LNCAP (cell line): ENCODE measurements around the gene DLGAP5.

Experiments
- TF ChIP-seq, protein P1 (sequence below): fragments of 450-650 bp; IDR thresholded peaks from 2 replicates; pipeline ENCODE4 v1.5.1; 2017; ENCODE audit warnings: mild to moderate bottlenecking

Gene DLGAP5

DNA sequence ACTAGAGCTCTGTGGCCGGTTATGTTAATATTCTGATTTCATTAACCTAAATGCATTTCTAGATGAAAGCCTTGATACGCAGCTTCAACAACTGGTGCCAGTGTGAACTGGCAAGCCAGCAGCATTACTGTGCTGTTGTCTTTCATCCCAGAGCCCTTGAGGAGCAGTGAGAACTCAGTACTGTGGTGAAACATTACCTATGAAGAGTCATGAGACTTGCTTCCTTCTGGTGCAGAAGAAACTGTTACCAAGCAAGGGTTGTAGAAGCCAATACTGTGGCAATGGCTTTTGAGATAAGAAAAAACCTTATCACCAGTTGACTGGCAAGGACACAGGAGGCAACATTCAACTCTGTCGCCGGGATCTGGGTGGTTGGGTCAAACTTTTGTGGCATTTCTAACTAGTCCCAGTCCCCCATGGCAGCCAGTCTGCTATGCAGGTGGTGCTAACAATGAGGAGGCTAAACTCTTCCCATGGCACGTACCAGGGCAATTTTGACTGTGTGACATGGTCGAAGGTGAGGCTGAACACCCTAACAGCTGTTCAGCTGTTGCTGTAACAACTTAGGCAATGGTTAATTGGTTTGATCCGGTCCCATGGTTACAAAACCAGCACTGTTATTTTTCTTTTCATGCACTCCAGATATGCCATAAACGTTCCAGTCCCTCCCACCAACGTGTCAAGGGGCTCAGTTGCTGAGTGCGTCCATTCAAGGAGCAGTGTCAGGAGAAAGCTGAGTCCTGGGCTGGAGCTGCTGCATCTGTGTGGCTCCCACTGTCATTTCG is 74.9 kb downstream of the DLGAP5 start:
- TF ChIP-seq, protein P1, sequence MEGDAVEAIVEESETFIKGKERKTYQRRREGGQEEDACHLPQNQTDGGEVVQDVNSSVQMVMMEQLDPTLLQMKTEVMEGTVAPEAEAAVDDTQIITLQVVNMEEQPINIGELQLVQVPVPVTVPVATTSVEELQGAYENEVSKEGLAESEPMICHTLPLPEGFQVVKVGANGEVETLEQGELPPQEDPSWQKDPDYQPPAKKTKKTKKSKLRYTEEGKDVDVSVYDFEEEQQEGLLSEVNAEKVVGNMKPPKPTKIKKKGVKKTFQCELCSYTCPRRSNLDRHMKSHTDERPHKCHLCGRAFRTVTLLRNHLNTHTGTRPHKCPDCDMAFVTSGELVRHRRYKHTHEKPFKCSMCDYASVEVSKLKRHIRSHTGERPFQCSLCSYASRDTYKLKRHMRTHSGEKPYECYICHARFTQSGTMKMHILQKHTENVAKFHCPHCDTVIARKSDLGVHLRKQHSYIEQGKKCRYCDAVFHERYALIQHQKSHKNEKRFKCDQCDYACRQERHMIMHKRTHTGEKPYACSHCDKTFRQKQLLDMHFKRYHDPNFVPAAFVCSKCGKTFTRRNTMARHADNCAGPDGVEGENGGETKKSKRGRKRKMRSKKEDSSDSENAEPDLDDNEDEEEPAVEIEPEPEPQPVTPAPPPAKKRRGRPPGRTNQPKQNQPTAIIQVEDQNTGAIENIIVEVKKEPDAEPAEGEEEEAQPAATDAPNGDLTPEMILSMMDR = no peak

DNA sequence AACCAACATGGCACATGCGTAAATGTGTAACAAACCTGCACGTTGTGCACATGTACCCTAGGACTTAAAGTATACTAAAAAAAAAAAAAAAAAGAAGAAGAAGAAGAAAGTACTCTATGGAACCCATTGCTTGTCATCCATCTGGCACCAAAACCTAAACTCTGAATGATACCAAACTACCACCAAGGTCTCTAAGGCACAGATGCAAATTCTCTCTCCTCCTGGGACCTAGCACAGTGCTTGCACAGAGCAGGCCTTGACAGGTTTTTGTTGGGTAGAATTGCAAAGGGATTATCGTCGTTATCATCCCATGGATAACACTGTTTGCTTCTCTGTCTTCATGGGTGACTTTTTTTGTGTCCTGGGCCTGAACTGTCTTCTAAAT is 75.5 kb downstream of the DLGAP5 start:
- TF ChIP-seq, protein P1 = no peak

DNA sequence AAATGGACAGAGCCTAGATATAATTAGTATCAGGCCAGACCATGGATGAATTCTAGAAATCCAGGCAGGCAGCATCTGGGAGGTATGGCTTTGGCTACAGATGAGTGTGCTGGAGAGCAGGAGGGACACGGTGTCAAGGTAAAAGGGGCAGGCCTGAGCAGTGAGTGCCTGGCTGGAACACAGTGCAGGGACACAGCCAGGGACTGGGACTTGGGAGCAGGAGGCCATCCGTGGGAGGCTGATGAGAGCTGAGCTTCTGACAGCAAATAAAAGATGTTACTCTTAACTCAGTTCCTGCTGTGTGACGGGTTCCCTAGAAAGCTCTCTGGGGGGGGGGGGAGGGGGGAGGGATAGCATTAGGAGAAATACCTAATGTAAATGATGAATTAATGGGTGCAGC is 75.9 kb downstream of the DLGAP5 start:
- TF ChIP-seq, protein P1 = no peak

DNA sequence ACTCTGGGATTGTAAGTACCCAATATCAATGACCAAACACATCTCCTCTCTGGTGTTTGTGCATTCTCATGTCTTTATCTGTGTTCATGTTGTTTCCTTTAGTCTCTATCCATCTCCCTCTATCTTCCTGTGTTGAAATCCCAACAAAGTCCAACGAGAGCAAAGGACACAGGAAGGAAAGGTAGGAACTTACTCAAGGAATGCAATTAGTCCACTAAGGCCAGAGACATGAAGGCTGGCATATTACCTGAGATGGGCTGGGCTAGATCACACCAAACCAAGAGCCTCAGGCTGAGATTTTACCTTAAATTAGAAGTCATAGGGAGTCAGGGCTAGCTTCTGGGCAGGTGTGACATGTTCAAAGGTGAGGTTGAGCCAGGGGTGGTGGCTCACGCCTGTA is 76.7 kb downstream of the DLGAP5 start:
- TF ChIP-seq, protein P1 = no peak

DNA sequence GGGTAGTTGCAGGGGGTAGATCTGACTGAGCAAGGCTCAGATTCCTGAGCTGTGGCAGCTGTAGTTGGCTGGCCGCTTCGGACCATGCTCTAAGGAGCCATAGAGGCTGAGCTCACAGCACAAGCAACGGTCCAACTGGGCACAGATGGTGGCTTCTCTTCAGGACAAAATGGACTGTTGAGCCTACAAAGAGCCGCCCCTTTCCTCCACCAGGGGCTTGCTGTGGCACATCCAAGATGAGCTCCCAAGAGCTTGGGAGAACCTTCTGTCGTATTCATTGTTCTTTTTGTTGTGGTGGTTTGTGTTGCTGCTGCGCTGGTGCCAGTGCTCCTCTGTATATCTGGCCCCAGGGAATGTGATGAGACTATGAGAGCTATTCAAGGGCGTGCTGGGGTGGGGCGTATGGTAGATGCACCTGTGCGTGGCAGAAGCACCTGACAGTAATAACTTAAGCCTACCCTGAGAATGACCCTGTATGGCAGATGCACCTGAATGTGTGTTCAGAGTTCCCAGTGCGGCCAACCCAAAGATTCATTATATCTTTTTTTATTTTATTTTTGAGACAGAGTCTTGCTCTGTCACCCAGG is 80.2 kb downstream of the DLGAP5 start:
- TF ChIP-seq, protein P1 = no peak

DNA sequence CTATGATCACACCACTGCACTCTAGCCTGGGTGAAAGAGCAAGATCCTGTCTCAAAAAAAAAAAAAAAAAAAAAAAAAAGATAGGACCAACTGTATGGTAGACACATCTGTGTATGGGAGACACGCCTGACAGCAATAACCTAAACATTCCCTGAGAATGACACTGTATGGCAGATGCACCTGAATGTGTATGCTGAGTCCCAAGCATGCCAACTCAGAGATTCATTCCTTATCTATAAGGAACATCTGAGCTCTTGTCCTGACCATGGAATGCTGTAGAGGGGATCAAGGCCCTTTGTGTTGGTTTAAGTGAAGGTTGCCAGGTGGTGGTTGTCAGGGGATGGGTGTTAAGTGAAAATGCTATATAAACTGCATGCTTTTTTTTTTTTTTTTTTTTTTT is 81.5 kb downstream of the DLGAP5 start:
- TF ChIP-seq, protein P1 = no peak

DNA sequence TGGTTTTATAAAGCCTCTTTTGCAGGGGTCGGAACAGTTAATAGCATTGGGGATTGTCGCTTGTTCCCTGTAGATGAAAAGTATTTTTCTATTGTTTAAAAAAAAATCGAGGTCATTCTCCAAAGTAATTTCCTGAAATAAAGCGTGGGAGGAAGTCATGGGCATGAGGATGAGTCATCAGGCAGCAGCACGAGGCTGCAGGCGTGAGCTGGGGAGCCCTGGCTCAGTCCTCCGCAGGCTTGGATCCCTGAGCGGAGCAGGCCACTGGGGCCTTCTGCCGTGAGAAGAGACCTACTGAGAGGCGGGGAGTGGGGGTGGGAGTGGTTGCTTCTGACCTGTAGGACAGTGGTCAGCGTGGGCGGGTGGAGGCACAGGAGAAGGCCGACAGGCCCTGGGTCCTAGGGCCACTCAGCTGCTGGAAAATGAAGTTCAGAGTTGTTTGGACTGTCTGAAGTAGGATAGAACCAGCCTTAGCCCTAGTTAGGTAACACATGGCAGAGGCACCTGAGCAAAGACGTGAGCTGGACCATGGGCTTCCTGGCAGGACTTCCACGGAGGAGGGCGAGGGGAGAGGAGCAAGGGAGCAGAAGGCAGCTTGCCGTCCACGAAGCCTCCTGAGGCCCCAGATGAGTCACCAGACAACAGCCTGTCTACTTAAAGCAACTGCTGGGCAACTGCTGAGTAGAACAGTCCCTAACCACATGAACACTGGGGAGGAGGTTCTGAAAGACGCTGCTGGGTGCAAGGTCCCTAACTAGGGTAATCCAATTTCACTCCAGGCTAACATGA is 83.4 kb downstream of the DLGAP5 start:
- TF ChIP-seq, protein P1 = no peak
